Loucy (cell line): ENCODE results near the gene PM20D1.

Experiments
- H2AFZ ChIP-seq: fragments of 200-600 bp; sonication (generic); 2 replicates; pipeline ENCODE4 v1.6.0; 2016; ENCODE audit warnings: antibody characterized with exemption, mild to moderate bottlenecking, low read length, moderate library complexity
- H3F3A ChIP-seq: fragments of 200-600 bp; 2 replicates; pipeline ENCODE4 v1.6.0; 2016; ENCODE audit warnings: antibody characterized with exemption, low read depth, mild to moderate bottlenecking
- H3K27me3 ChIP-seq: fragments of 200-600 bp; sonication (generic); 2 replicates; pipeline ENCODE4 v1.6.1; 2014; ENCODE audit warnings: low read length, mild to moderate bottlenecking; ENCODE audit not compliant: insufficient read depth, poor library complexity, severe bottlenecking
- H3K36me3 ChIP-seq: fragments of 200-600 bp; sonication (generic); 2 replicates; pipeline ENCODE4 v1.6.1; 2016; ENCODE audit warnings: low read length; ENCODE audit not compliant: insufficient read depth
- H3K4me1 ChIP-seq: fragments of 200-600 bp; sonication (generic); 2 replicates; pipeline ENCODE4 v1.5.1; 2014; ENCODE audit warnings: low read length, mild to moderate bottlenecking; ENCODE audit not compliant: insufficient read depth, poor library complexity, severe bottlenecking
- H3K4me2 ChIP-seq: fragments of 200-600 bp; sonication (generic); 2 replicates; pipeline ENCODE4 v1.6.0; 2014; ENCODE audit warnings: antibody characterized with exemption, low read length, low read depth, mild to moderate bottlenecking; ENCODE audit not compliant: poor library complexity, severe bottlenecking
- H3K4me3 ChIP-seq: fragments of 200-600 bp; sonication (generic); 2 replicates; pipeline ENCODE4 v1.5.1; 2014; ENCODE audit warnings: low read length, mild to moderate bottlenecking, mixed read lengths; ENCODE audit not compliant: poor library complexity, severe bottlenecking
- H3K79me2 ChIP-seq: fragments of 200-600 bp; sonication (generic); 2 replicates; pipeline ENCODE4 v1.6.1; 2014; ENCODE audit warnings: low read length; ENCODE audit not compliant: insufficient read depth
- H3K9ac ChIP-seq: fragments of 200-600 bp; sonication (generic); 2 replicates; pipeline ENCODE4 v1.6.0; 2014; ENCODE audit warnings: mild to moderate bottlenecking, low read depth, low read length, moderate library complexity; ENCODE audit not compliant: poor library complexity, severe bottlenecking
- H3K9me2 ChIP-seq: fragments of 200-600 bp; sonication (generic); replicated peaks from 2 replicates; pipeline ENCODE4 v1.6.1; 2016; ENCODE audit warnings: low read depth, low read length, mixed read lengths
- H3K9me3 ChIP-seq: fragments of 200-600 bp; sonication (generic); 2 replicates; pipeline ENCODE4 v1.6.1; 2014; ENCODE audit warnings: mild to moderate bottlenecking, antibody characterized with exemption, low read length, low read depth; ENCODE audit not compliant: insufficient read depth
- H4K20me1 ChIP-seq: fragments of 200-600 bp; sonication (generic); 2 replicates; pipeline ENCODE4 v1.6.0; 2014; ENCODE audit warnings: antibody characterized with exemption, low read length, mild to moderate bottlenecking; ENCODE audit not compliant: insufficient read depth, poor library complexity, severe bottlenecking
- CTCF ChIP-seq: fragments of 200-600 bp; sonication (generic); conservative IDR thresholded peaks from 2 replicates; pipeline ENCODE4 v1.5.1; 2014; ENCODE audit warnings: mild to moderate bottlenecking, antibody characterized with exemption, low read length
- EZH2phosphoT487 ChIP-seq: fragments of 200-600 bp; IDR thresholded peaks from 2 replicates; pipeline ENCODE4 v1.6.1; 2018; ENCODE audit warnings: antibody characterized with exemption, mild to moderate bottlenecking, moderate library complexity, borderline replicate concordance

PM20D1 gene

GRCh38 chr1:205797168-205797567 is 52.8 kb downstream of the PM20D1 start:
- H4K20me1 ChIP-seq, result no peaks in the 10 kb centered on the region
- no peak overlapping the region for H2AFZ ChIP-seq
- no peak overlapping the region for H3K4me3 ChIP-seq
- H3F3A ChIP-seq, result no peaks in the 10 kb centered on the region
- H3K4me2 ChIP-seq, result no peak overlapping the region
- no peaks in the 10 kb centered on the region for H3K4me1 ChIP-seq
- H3K79me2 ChIP-seq, result no peaks in the 10 kb centered on the region; the same call in 1 of the 2 replicates
- H3K9me3 ChIP-seq, result no peaks in the 10 kb centered on the region
- TF ChIP-seq EZH2phosphoT487, result no peak
- TF ChIP-seq CTCF, result no peak
- peaks cover 81% of the 10 kb centered on the region; the same call in 1 of the 2 replicates for H3K36me3 ChIP-seq
- no peaks in the 10 kb centered on the region for H3K9me2 ChIP-seq
- no peaks in the 10 kb centered on the region for H3K27me3 ChIP-seq
- H3K9ac ChIP-seq, result no peak overlapping the region

- H3K9me3 ChIP-seq, result no peaks in the 10 kb centered on the region
- no peaks in the 10 kb centered on the region for H3K4me1 ChIP-seq
- no peaks in the 10 kb centered on the region for H3F3A ChIP-seq
- no peaks in the 10 kb centered on the region for H3K9me2 ChIP-seq
- TF ChIP-seq EZH2phosphoT487, result no peak
- H3K36me3 ChIP-seq, result peaks cover 80% of the 10 kb centered on the region; the same call in 1 of the 2 replicates
- no peak overlapping the region for H3K4me2 ChIP-seq
- H3K9ac ChIP-seq, result no peak overlapping the region
- no peaks in the 10 kb centered on the region for H3K79me2 ChIP-seq
- H3K4me3 ChIP-seq, result no peak overlapping the region
- H3K27me3 ChIP-seq, result no peaks in the 10 kb centered on the region
- H2AFZ ChIP-seq, result no peak overlapping the region
- H4K20me1 ChIP-seq, result no peaks in the 10 kb centered on the region
Observed at GRCh38 chr1:205794011-205794730, 55.8 kb downstream of the PM20D1 start.

GRCh38 chr1:205792961-205793673 is 56.8 kb downstream of the PM20D1 start:
- H4K20me1 ChIP-seq, result no peaks in the 10 kb centered on the region
- no peak overlapping the region for H3K4me3 ChIP-seq
- no peaks in the 10 kb centered on the region for H3F3A ChIP-seq
- H2AFZ ChIP-seq, result no peak overlapping the region
- no peak overlapping the region for H3K9ac ChIP-seq
- H3K9me2 ChIP-seq, result no peaks in the 10 kb centered on the region
- H3K4me2 ChIP-seq, result no peak overlapping the region
- peaks cover 70% of the 10 kb centered on the region; the same call in 1 of the 2 replicates for H3K36me3 ChIP-seq
- no peaks in the 10 kb centered on the region for H3K79me2 ChIP-seq
- no peaks in the 10 kb centered on the region for H3K4me1 ChIP-seq
- no peaks in the 10 kb centered on the region for H3K9me3 ChIP-seq
- no peak for TF ChIP-seq CTCF
- no peak for TF ChIP-seq EZH2phosphoT487
- no peaks in the 10 kb centered on the region for H3K27me3 ChIP-seq
